ENCODE results near the gene ZNF45. TPM values are rescaled to one million over a fixed set of nuclear protein-coding genes. Genes with fewer than 3 reads are reported as not detected.

The ZNF45 gene
- total RNA-seq, 1 donor from 2014 or later, result 6.5 TPM

GRCh38 chr19:43941209-43941608, 6.1 kb upstream of the ZNF45 start:
- no peak for DNase-seq (ENCODE audit: low spot score in 2 of 2)
- TF ChIP-seq CTCF (IDR thresholded peaks at IDR 0.05), result no peak

GRCh38 chr19:43940719-43941118, 5.6 kb upstream of the ZNF45 start:
- H3K9me3 ChIP-seq, result peaks cover 0 to 5% of the 10 kb centered on the region in 2 donors
- no peak overlapping the region for H3K27ac ChIP-seq
- H3K4me3 ChIP-seq, result no peak overlapping the region
- no peak for DNase-seq (ENCODE audit: low spot score in 2 of 2)
- H3K36me3 ChIP-seq, result no peaks in the 10 kb centered on the region
- no peak for TF ChIP-seq CTCF (IDR thresholded peaks at IDR 0.05)
- no peaks in the 10 kb centered on the region for H3K4me1 ChIP-seq
- H3K27me3 ChIP-seq, result no peaks in the 10 kb centered on the region
- intact Hi-C loops (cut with DNase I), result no loop called here

More at GRCh38 chr19:43941209-43941608, 6.1 kb upstream of the ZNF45 start:
- H3K9me3 ChIP-seq, result peaks cover 0 to 5% of the 10 kb centered on the region in 2 donors
- intact Hi-C loops (cut with DNase I), result no loop called here
- no peaks in the 10 kb centered on the region for H3K36me3 ChIP-seq
- no peak overlapping the region for H3K4me3 ChIP-seq
- no peaks in the 10 kb centered on the region for H3K27me3 ChIP-seq
- H3K27ac ChIP-seq, result no peak overlapping the region
- H3K4me1 ChIP-seq, result no peaks in the 10 kb centered on the region

- Histone ChIP-seq H3K27me3 (no peaks in the 10 kb centered on the region), H3K4me1 (no peaks in the 10 kb centered on the region), H3K36me3 (no peaks in the 10 kb centered on the region), H3K9me3 (peaks cover 0 to 5% of the 10 kb centered on the region in 2 donors), H3K4me3 (no peak overlapping the region), H3K27ac (no peak overlapping the region)
- intact Hi-C loops (cut with DNase I), result loop anchor here (5.0 to 10.0 kb wide), 2 partner anchors 43 to 185 kb away; partner anchors contain the start of genes SMG9 and ZNF155
- TF ChIP-seq CTCF (IDR thresholded peaks at IDR 0.05), result no peak
- DNase-seq (ENCODE audit: low spot score in 2 of 2), result no peak
These were observed 4.6 kb upstream of the ZNF45 start for GRCh38 chr19:43939557-43940260.

GRCh38 chr19:43936188-43936587, 1.1 kb upstream of the ZNF45 start:
- Histone ChIP-seq H3K9me3 (peaks cover 0 to 5% of the 10 kb centered on the region in 2 donors), H3K4me3 (no peak overlapping the region), H3K4me1 (peaks cover 4 to 16% of the 10 kb centered on the region in 2 donors), H3K27me3 (no peaks in the 10 kb centered on the region), H3K27ac (no peak overlapping the region), H3K36me3 (peaks cover 17 to 22% of the 10 kb centered on the region in 2 donors)
- no peak for TF ChIP-seq CTCF (IDR thresholded peaks at IDR 0.05)
- DNase-seq (ENCODE audit: low spot score in 2 of 2), result no peak
- intact Hi-C loops (cut with DNase I), result loop anchor here (5.0 to 10.0 kb wide), 2 partner anchors 46 to 181 kb away; partner anchors contain the start of genes SMG9 and ZNF155

GRCh38 chr19:43934055-43934984, 762 bp downstream of the ZNF45 start:
- no peaks in the 10 kb centered on the region for H3K27me3 ChIP-seq
- intact Hi-C loops (cut with DNase I), result loop anchor here (10.0 kb wide), 1 partner anchor 180 kb away; the partner anchor contains the start of gene SMG9
- TF ChIP-seq CTCF (IDR thresholded peaks at IDR 0.05), result no peak
- peak overlapping the region; percentile 76 to 93 for H3K4me3 ChIP-seq
- peak overlapping the region; percentile 77 to 82 for H3K27ac ChIP-seq
- DNase-seq (ENCODE audit: low spot score in 2 of 2), result no peak
- peaks cover 36 to 41% of the 10 kb centered on the region in 2 donors for H3K36me3 ChIP-seq
- H3K4me1 ChIP-seq, result peaks cover 4 to 16% of the 10 kb centered on the region in 2 donors
- H3K9me3 ChIP-seq, result no peaks in the 10 kb centered on the region
